HG02588 (cell line): ENCODE results near the gene PBX2.
"Not testable (repeated sequence)": the region's sequence is repeated elsewhere in the genome, so short reads cannot be mapped to it uniquely, and the experiment has no call there.

Experiments used
- ATAC-seq: cut with Tn5 transposase; IDR thresholded peaks from one replicate; pipeline ENCODE4 v1.9.1; 2021; ENCODE audit warnings: mild to moderate bottlenecking, moderate library complexity; ENCODE audit not compliant: unreplicated experiment

PBX2 gene

DNA sequence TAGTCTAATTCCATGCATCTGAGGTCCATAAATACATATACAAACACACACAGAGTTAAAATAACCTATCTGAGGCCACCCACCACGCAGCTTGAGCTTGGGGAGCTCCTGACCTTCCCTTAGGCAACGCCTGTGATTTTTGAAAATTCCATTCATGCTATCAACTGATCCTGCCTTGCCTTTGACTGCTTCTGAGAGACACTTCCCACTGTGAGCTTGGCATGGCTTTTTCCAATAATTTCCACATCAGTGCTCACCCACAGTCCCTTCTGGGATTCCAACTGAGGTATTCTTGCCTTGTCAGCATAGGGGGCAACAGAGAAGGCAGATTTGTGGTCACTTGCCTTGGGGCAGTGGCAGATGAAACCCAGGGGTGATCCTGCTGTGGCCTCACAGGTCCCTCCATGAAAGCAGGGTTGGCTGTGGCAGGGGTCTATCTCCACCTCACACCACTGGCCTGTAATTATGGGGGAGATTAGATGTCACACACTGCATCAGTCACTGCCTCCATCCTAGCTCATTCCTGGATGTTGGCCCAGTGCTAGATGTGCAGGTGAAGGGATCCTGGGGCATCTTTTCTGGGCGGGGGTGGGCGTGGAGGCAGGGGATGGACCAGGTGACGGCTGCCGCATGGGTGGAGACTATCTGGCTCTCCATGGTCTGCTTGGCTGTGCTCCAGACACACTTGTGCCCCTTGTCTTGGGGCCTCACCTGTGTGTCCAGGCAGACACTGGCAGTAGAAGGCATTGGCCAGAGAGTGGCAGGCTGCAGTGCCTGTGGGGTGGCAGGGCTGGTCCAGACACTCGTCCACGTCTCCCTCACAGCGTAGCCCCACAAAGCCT is 13.6 kb upstream of the PBX2 start:
- no peak for ATAC-seq

DNA sequence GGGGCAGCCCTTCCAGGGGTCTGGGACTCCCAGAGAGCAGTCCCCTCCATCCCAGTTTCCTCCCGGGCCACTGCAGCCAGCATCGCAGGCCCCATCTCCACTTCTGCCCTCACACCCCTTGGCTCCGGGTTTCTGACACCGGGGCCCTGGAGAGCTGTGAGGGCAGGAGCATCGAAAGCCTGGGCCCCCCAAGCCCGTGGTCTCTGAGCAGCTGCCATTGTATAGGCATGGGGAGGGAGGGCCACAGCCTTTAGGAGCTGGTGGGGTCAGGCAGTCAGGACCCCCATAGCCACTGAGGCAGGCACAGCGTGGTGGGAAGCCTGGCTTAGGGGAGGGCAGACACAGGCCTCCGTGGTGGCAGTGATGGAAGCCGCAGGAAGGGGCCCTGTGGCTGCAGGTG is 12.2 kb upstream of the PBX2 start:
- no peak for ATAC-seq

DNA sequence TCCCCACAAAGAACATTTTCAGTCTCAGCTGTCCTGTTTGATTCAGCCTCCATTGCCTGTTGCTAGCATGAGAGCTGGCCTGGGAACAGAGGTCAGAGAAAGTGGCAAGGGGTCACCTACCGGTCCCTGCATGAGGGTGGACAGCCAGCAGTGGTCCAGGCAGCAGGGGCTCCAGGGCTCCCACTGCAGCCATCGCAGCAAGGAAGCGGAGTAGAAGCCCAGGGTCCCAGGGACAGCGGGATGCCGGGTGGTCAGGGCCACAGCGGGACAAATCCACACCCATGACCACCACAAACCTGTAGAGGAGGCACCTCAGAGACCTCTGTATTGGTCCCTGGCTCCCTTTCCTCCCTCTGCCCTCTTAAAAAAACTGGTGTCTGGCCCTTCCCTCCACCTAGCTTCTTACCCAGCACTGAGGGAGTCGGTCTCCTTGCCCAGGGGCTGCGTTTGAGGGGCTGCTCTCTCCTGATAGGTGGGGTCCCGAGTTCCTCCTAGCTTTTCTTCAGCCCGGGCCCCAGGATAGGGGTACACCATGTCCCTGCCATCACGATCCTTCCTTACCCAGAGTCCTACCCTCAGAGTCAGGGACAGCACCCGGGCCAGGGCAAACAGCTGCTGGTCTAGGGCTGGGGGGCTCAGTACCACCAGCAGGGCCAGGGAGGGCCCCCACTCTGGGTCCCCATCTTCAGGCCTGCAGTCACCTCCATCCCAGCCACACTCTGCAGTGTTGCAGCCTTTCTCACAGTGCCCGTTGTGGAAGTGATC is 10.9 kb upstream of the PBX2 start:
- ATAC-seq: no peak

DNA sequence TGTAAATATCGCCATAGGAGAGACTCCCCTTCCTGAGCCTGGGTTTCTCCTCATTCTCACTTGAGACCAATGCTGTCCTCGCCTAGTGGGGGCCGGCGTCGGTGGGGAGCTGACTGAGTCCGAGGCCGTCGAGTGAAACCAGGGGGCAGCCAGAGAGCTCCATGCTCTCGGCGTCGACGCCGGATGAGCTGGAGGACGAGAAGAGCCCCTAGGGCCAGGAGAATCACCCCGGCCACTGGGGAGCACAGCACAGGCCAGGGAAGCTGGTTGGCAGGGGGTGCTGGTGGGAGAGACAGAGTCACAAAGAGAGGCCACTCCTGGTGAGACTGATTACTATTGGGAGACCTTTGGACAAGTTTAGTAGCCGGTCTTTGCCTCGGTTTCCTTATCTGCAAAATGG is 8.9 kb upstream of the PBX2 start:
- ATAC-seq: no peak

DNA sequence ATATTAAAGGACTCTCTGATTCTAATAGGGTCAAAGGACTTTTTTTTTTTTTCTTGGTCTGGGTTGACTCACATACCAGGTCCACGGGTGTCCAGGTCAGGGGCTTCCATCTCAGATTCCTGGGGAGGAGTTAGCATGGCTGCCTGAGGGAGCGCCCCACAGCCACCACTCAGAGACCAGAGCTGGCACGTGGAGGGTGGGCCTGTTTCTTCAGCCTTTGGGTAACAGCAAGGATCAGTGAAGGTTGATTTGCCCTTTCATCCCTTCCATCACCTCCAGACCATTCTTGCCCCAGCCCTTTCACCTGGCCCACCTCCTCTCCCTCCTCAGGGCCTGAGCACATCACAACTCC is 8.3 kb upstream of the PBX2 start:
- ATAC-seq: no peak

DNA sequence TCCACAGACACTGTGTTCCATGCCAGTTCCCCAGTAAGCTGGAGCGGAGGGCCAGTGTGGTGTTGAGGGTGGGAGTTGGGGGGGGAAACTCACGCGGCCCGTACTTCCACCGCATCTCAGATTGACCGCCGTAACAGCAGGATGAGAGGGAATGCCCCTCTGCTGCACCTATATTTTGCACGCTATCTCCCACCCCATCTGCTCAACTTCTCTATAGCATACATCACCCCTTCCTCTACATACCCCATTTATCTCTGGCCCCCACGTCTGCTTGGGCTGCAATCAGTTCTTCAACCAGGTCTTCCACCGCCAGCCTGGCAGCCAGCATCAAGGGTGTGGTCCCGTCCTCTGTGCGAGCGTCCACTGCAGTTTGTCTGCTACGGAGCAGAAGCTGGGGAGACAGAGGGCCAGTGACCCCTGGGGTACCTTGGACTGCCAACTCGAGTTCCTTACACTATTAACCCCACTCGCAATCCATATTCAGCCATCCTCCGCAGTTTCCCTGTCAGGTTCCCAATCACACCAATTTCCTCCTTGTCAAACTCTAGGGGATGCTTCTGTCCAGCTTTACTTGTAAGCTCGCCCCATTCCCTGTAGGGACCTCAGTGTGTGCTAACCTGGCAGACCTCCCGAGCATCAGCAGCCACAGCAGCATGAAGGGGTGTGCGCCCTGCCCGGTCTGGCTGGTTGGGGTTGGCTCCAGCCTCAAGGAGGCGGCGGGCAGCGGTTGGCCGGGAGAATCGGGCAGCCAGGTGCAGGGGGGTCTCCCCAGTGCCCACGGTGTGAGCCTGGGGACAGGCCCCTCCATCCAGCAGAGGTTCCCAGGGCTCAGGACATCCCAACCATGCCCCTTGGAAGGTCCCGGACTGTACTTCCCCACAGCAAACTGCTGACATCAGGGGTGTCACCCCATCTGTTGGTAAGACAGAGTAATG is 6.9 kb upstream of the PBX2 start:
- no peak for ATAC-seq

DNA sequence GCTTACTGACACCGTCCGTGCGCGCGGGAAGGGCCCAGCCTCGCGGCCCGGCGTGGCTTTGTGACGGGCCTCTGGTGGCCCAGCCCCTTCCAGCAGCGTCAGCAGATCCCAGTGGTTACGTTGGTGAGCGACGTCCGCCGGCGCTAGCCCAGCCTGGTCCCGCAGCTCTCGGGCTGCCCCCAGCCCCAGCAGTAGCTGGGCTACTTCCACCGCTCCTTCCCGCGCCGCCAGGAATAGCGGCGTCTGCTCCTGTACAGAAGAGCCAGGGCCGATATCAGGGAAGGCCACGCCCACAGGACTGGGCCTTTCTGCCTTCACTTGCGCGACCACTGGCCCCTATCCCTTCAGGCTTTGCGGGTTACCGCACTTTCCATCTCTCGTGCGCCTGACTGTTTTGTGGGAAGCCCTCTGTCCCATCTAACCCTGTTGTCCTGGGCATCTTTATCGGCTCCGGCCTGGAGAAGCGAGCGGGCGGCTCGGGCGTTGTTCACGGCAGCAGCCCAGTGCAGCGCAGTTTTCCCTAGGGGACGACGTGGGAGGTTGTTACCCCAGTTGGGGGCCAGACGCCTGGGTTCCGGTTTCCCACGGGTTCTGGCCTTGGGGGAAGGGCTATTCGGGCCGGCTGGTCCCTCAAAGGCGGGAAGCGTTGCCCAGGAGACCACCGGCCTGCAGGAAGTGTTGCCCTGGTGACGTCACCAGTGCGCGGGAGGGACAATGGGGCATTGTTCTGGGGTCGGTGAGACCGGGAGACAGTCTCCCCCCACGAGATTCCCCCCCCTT is 6.1 kb upstream of the PBX2 start:
- ATAC-seq: peak; percentile 72

DNA sequence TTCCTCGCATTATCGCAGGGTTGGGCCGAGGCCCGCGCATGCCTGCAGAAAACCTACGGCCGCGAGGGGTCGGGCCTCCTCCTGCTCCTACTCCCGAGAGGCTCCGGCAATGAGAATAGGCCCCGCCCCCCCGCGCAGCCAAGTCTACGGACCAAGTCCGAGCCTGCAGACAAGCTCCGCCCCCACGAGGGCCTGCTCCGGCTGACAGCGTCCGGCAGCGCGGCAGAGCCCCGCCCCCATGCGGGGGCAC is 5.6 kb upstream of the PBX2 start:
- ATAC-seq: peak; percentile 75

DNA sequence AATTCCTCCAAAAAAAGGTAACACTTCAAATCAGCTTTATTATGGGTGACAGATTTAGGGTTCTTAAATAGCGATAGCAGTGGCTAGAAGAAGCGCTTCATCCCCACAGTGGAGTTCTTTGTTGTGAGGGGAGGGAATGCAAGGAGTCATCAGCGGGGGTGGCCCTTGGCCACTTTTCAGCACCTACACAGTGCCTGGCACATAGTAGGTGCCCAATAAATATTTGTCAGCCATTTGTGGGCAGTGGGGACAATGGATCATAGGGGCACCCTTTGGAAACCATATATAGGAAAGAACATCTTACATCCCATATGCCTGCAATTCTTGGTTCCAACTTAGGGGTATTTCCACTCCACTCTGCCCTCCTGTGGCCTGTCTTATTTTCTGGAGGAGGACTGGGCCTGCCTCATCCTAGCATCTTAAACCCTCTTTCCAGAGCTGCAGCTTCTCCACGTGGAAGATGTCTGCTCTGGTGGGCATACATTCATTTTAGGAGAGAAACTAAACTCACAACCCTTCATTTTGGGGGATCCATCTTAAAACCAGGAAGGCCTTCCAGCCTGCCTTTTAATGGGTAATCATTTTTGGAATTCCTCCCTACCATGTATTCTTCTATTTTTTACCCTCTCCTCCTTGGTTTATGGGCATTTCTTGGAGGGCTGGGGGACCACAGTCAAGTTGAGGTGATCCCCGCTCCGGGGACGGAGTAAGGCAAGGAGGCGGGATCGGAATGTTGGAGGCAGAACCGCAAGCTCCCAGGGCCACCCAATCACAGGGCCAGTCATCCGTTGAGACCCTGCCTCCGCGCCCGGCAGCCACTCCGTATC is 5.0 kb upstream of the PBX2 start:
- no peak for ATAC-seq

DNA sequence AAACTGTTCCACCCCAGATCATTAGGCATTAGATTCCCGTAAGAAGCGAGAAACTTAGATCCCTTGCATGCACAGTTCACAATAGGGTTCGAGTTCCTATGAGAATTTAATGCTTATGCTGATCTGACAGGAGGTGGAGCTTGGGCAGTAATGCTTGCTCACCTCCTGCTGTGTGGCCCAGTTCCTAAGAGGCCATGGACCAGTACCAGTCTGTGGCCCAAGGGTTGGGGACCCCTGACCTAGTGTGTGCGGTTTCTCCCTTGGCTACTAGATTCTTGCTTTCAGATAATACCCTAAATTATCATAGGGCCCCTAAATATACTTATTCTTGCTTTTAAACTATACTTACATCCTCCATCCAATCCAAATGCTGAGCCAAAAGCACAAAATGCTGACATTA is 4.4 kb upstream of the PBX2 start:
- no peak for ATAC-seq

DNA sequence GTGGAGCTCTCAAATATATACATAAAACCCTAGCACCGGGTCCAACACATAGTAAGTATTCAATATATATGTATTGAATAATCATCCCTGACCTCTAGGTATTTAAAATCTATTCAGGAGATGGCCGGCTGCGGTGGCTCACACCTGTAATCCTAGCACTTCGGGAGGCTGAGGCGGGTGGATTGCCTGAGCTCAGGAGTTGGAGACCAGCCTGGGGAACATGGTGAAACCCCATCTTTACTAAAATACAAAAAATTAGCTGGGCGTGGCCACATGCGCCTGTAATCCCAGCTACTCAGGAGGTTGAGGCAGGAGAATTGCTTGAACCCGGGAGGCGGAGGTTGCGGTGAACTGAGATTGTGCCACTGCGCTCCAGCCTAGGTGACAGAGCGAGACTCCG is 3.1 kb upstream of the PBX2 start:
- ATAC-seq: not testable (repeated sequence)

DNA sequence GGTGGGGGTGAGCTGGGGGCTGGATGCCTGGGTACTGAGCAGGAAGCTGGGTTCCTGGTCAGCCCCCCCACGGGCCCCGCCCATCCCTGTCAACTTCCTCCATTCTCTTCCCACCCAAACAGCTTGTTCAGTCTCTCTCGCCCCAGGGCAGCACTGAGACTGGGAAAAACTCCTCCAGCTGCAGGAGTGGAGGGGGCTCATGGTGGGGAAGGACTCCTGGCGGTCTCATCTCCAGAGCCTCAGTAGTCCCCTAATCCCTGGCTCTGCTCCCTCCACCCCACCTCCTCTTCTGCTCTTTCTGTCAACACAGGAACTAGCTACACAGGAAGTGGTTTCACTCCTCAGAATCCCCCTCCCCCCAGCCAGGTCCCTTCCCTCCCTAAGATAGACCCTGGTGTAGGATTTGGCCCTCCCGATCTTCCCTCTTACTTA is 2.6 kb upstream of the PBX2 start, which contains the start of gene GPSM3:
TSS of gene GPSM3 (minus strand) at position 36 of the 432 bp plus-strand sequence. CDS start 130 bp downstream, outside the sequence.
- ATAC-seq: no peak

DNA sequence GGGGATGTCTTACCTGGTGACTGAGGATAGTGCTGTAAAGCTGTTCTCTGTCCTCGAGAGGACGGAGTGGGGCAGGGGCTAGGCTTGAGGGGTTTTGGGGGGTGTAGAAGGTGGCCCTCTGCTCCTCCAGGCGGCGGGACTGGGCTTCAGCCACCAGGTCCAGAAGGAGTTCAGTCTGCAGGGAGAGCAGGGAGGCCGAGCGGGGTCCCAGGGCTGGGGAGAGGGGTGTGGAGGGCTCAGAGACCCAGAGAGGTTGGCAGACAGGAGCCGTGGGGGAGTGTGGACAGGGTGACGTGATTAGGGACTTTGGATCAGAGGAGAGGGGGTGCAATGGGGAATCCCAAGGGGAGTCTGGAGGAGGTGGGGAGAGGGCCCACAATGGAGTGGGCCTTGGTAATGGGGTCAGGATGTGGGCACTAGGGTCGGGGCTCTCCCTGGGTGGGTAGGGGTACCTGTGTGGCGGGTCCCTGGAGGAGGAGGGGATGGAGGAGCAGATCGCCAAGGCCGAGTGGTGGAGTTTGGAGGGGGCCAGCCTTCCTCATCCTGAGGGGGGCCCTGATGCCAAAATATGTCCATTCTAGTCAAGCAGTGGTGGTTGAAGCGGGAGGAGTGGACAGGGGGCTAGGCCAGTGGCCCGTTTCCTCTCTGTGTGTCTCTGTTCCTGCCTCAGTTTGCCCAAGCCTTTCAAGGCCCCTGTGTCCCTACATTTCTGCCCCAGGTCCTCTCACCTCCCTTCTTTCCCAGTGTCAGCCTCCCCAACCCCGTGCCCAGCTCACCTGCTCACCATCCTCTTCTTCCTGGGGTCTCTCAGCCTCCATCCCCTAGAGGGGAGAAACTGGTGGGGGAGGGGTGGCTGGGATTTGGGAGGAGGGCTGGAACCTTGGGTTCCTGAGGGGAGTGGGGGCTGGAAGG is 1.9 kb upstream of the PBX2 start:
- ATAC-seq: no peak

DNA sequence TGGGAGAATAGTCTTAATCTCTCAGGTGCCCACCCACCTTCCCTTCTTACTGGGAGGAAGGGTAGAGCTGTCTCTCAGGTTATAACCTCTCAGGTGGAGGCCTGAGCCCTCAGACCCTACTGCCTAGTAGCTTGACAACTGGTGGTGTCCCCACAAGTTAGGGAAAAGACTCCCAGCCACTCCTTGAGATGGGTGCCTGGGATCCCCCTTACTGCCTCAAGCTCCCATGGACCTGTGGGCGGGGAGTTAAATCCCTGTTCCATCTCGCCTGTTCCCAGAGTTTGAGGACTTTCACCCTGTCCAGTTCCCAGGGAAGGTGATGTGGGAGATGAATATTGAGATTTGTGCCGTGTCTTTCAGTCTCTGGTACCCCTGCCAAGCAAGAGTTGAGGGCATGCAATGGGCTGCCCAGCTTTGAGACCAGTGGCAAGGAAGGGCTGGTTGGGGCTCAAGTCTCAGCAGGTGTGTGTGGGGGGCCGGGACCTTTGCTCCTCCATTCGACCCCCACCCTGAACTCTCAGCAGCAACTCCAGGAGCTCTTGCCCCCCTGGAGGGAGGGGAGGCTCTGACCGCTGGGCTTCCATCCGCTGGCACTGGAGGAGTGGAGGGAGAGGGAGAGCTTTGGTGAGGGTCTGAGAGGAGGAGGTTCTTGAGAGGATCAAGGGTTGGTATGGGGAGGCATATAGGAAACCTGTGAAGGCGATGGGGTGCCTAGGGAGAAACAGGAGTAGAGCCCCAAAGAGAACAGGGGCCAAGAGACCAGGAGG is 1.1 kb upstream of the PBX2 start:
- no peak for ATAC-seq

DNA sequence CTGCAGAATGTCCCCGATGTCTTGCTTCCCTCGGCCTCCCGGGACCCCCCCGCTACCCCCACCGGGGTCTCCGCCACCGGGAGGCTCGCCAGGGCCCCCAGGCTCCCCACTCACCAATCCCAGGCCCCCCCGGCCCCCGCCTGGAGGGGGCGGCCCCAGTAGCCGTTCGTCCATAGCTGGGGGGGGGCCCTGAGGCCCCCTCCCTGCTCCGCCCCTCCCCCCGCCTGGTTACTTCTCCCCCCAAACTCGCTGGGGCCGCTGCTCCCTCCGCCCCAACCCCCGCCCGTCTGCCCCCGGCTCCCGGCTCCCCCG is 304 bp downstream of the PBX2 start:
- ATAC-seq: no peak

DNA sequence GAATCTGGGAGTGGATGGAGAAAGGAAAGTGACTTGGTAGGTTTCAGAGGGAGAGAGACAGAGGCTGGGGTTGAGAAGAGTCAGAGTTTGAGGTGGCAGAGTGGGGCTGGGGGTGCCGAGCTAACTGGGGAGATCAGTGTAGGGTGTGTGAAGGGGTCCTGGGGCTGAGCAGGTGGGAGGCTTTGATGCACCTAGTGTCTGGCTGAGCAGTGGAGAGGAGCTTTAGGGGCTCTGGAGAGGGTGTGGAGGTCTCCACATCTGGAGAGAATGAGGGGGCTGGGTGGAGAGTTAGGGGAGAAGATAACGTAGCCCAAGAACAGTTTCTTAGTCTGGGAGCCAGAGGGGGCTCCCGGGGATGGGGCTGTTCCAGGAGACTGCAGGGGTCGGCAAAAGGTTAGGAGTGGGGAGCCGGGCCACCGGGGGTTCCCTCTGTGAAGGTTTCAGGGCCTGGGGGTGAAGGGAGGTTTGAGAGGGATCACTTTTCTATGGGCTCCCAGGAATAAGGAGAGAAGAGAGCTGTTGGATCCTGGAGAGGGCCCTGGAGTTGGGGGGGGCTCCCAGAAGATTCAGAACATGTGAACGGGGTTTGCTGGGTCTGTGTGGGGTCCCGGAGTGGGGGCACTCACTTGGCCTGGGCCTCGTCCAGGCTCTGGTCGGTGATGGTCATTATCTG is 797 bp downstream of the PBX2 start:
- no peak for ATAC-seq

DNA sequence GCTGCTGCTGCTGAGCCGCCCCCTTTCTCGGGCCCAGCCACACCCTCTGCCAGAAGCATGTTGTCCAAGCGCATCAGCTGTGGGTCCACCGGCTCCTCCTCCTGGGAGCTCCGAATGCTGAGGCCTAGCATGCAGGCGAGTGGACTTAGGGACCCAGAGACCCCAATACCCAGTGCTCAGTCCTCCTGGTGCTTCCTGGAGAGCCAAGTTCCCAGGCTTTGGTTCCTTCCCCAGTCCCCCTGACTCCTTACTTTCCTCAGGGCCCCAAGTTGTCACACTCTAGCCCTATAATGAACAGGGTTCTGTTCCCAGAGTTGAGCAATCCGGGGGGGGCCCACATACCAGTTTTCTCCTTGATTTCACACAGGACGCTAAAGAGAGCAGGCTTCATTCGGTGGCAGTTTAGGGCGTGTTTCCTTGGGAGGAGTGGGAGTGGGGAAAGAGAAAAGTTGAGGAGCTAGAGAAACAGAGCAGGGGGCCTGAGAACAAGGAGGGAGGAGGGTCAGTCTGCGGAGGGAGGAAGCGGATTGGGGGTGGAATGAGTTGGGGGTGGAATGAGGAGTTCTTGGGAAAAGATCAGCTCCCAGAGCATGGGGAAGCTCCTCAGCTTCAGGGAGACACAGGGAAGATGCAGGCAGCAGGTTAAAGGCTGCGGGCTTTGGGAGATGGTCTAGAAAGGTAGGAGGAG is 1.5 kb downstream of the PBX2 start:
- no peak for ATAC-seq
